GM21717 (cell line): ENCODE results near the gene FGD2.
A peak's percentile ranks its signal among the peaks of the same experiment; 100 is the strongest.

ENCODE experiments used
- ATAC-seq: cut with Tn5 transposase; IDR thresholded peaks from one replicate; pipeline ENCODE4 v1.9.1; 2021; ENCODE audit warnings: mild to moderate bottlenecking, moderate library complexity; ENCODE audit not compliant: unreplicated experiment

FGD2 gene

GRCh38 chr6:36970892-36971842 is 34.3 kb upstream of the FGD2 start:
- no peak for ATAC-seq

- ATAC-seq, result no peak
Measured at GRCh38 chr6:36971921-36972673, 33.4 kb upstream of the FGD2 start.

GRCh38 chr6:36973190-36973589 is 32.3 kb upstream of the FGD2 start:
- no peak for ATAC-seq

- no peak for ATAC-seq
Measured at GRCh38 chr6:36973647-36974046, 31.8 kb upstream of the FGD2 start.

- no peak for ATAC-seq
Measured at GRCh38 chr6:36975231-36976006, 30.0 kb upstream of the FGD2 start.

- ATAC-seq, result no peak
Measured at GRCh38 chr6:36976007-36976264, 29.5 kb upstream of the FGD2 start.

- ATAC-seq, result no peak
Measured at GRCh38 chr6:36976509-36976908, 28.9 kb upstream of the FGD2 start.

GRCh38 chr6:36976931-36977330 is 28.5 kb upstream of the FGD2 start:
- no peak for ATAC-seq

- ATAC-seq, result no peak
Measured at GRCh38 chr6:36977470-36977941, 27.9 kb upstream of the FGD2 start.

- ATAC-seq, result no peak
Measured at GRCh38 chr6:36978421-36979346, 26.8 kb upstream of the FGD2 start.

- ATAC-seq, result no peak
Measured at GRCh38 chr6:36979347-36979742, 26.1 kb upstream of the FGD2 start.

- ATAC-seq, result no peak
Measured at GRCh38 chr6:36980129-36980528, 25.3 kb upstream of the FGD2 start.

- ATAC-seq, result no peak
Measured at GRCh38 chr6:36980876-36981619, 24.4 kb upstream of the FGD2 start.

GRCh38 chr6:36983538-36983937 is 21.9 kb upstream of the FGD2 start:
- ATAC-seq, result no peak

- ATAC-seq, result no peak
Measured at GRCh38 chr6:36984581-36985416, 20.7 kb upstream of the FGD2 start.

GRCh38 chr6:36985417-36985807 is 20.0 kb upstream of the FGD2 start:
- no peak for ATAC-seq

- peak; percentile 71 for ATAC-seq
Measured at GRCh38 chr6:36985808-36986703, 19.4 kb upstream of the FGD2 start, which contains the start of gene MTCH1. TSS of gene MTCH1 (minus strand) at chr6:36986196. CDS start at chr6:36986173, 23 bp downstream.

GRCh38 chr6:36986704-36987047 is 18.8 kb upstream of the FGD2 start:
- ATAC-seq, result no peak
